ENCODE data around the gene DHRS4. TPM values are rescaled to one million over a fixed set of nuclear protein-coding genes. Genes with fewer than 3 reads are reported as not detected.

The DHRS4 gene
- total RNA-seq, 1 experiment from 2014 or later: 12.7 TPM

- Histone ChIP-seq H4K20me1 (ENCODE audit: control insufficient read depth, insufficient read depth, insufficient read length) (no peaks in the 10 kb centered on the region), H3K9me3 (ENCODE audit: control insufficient read depth, low read depth, low read length) (no peaks in the 10 kb centered on the region), H2AFZ (ENCODE audit: low read length) (no peak overlapping the region), H4K8ac (replicated peaks; ENCODE audit: insufficient read length, low read depth, low read length) (no peak overlapping the region), H2AK5ac (ENCODE audit: insufficient read length, low read length) (no peak overlapping the region), H3K23me2 (ENCODE audit: insufficient read length, low read depth, low read length, poor library complexity, severe bottlenecking) (no peaks in the 10 kb centered on the region), H3T11ph (ENCODE audit: low read length) (no peak overlapping the region), H3K56ac (ENCODE audit: insufficient read length, low read depth, low read length) (no peak overlapping the region), H3K14ac (ENCODE audit: insufficient read depth, low read length) (no peak overlapping the region), H2BK20ac (ENCODE audit: low read depth, low read length, poor library complexity, severe bottlenecking) (no peak overlapping the region), H3K4ac (ENCODE audit: low read depth, low read length) (no peak overlapping the region), H3K18ac (ENCODE audit: insufficient read length, low read depth, low read length) (no peak overlapping the region), H2BK5ac (ENCODE audit: insufficient read length, low read length) (no peak overlapping the region), H3K9ac (ENCODE audit: extremely low read depth, insufficient read length, low read length) (no peak overlapping the region), H3K27me3 (ENCODE audit: insufficient read depth, low read length) (no peaks in the 10 kb centered on the region), H2BK12ac (ENCODE audit: insufficient read length, low read depth, low read length) (no peak overlapping the region), H3K27ac (ENCODE audit: insufficient read length, low read depth, low read length) (no peak overlapping the region), H2BK15ac (ENCODE audit: low read depth, low read length) (no peak overlapping the region), H3K79me2 (ENCODE audit: insufficient read depth, low read length) (0 out of 2 replicates have a peak, but pooled peaks cover 1% of the 10 kb centered on the region), H4K91ac (ENCODE audit: insufficient read length, low read depth, low read length) (no peak overlapping the region), H3K4me1 (ENCODE audit: insufficient read depth, low read length) (no peaks in the 10 kb centered on the region), H3K79me1 (ENCODE audit: insufficient read depth, low read depth, low read length, poor library complexity, severe bottlenecking) (no peaks in the 10 kb centered on the region), H3K4me2 (ENCODE audit: insufficient read depth, insufficient read length, low read length) (no peak overlapping the region), H2BK120ac (ENCODE audit: low read depth, low read length, poor library complexity, severe bottlenecking) (no peak overlapping the region), H4K5ac (ENCODE audit: insufficient read length, low read depth, low read length) (no peak overlapping the region), H3K23ac (ENCODE audit: insufficient read length, low read depth, low read length) (no peak overlapping the region)
- TF ChIP-seq CTCF (conservative IDR thresholded peaks at IDR 0.05): no peak
- no peaks in the 10 kb centered on the region; a peak in 2 of 5 replicates for H3K9me3 Mint-ChIP-seq
- H3K27me3 Mint-ChIP-seq (ENCODE audit: low read depth): peaks cover 8% of the 10 kb centered on the region
- no peak overlapping the region for H3K27ac Mint-ChIP-seq
- no peak overlapping the region for H3K4me3 Mint-ChIP-seq
- DNase-seq: no peak
- peaks cover 3 to 13% (median 7%) of the 10 kb centered on the region in 3 experiments; a peak in 6 of 7 replicates for H3K36me3 Mint-ChIP-seq (ENCODE audit: insufficient read depth in 1 of 3, low read depth in 3 of 3)
- H3K4me1 Mint-ChIP-seq: no peaks in the 10 kb centered on the region
- WGBS (ENCODE audit: extremely low coverage, insufficient read length, low lambda C conversion rate): no CpG with 5 or more reads among the region's 1 CpG
These were observed 14.7 kb upstream of the DHRS4 start for GRCh38 chr14:23938823-23939222.

Data from H9 (cell line).